Islet of Langerhans (tissue), 1 donor: ENCODE measurements around the gene CALCOCO2.

Experiments used
- FAIRE-seq: peaks from one replicate; lab custom pipeline; 2011; peaks lifted over from hg19 to GRCh38; lab: Jason Lieb, UNC

The CALCOCO2 gene

GRCh38 chr17:48873696-48874443, 43.0 kb downstream of the CALCOCO2 start:
- FAIRE-seq, result no peak

DNA sequence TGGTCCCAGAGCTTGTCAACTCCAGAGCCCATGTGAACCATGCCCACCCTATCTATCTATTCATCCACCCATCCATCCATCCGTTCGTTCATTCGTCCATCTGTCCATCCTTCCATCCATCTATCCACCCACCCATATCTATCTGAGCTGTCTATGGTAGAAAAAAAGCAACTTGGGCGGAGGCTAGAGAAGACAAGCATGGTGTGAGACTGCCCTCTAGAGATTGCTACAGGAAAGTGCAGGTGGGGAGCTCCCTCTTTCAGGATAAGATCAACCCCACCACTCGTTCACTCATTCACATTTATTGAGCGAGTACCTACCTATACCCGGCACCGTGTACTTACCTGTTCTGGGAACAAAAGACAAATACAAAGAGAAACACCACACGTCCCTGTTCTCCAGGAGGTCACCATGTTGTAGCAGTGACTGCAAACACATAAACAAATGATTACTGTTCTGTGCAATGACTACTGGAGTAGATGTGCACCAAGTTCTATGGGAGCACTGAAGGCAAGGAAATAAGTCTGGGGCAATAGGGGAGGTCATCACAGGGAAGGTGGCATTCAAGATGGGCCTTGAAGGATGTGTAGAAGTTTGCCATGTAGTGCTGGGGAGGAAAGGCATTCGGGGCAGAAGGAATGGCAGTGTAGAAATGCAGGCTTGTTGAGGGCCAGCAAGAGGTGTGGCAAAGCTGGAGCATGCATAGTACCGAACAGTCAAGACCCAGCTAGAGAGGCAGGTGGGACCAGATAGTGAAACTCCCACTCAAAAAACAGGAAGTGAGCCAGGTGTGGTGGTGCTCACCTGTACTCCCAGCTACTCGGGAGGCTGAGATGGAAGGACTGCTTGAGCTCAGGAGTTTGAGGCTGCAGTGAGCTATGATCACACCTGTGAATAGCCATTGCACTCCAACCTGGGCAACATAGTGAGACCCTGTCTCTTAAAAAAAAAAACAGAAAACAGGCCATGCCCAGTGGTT, 48.4 kb downstream of the CALCOCO2 start:
- peak; percentile 49 for FAIRE-seq

- no peak for FAIRE-seq
These were observed 51.4 kb downstream of the CALCOCO2 start for GRCh38 chr17:48882272-48882671.

- no peak for FAIRE-seq
These were observed 52.3 kb downstream of the CALCOCO2 start for GRCh38 chr17:48883171-48883570.

DNA sequence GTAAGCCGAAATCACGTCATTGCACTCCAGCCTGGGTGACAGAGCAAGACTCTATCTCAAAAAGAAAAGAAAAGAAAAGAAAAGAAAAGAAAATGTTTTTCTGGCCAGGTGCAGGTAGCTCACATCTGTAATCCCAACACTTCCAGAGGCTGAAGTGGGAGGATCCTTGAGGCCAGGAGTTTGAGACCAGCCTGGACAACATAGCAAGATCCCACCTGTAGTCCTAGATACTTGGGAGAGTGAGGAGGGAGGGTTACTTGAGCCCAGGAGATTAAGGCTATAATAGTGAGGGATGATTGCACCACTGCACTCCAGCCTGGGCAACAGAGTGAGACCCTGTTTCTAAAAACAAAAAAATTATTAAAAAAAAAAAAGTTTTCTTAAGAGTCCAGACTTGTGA, 59.3 kb downstream of the CALCOCO2 start:
- FAIRE-seq, result no peak

DNA sequence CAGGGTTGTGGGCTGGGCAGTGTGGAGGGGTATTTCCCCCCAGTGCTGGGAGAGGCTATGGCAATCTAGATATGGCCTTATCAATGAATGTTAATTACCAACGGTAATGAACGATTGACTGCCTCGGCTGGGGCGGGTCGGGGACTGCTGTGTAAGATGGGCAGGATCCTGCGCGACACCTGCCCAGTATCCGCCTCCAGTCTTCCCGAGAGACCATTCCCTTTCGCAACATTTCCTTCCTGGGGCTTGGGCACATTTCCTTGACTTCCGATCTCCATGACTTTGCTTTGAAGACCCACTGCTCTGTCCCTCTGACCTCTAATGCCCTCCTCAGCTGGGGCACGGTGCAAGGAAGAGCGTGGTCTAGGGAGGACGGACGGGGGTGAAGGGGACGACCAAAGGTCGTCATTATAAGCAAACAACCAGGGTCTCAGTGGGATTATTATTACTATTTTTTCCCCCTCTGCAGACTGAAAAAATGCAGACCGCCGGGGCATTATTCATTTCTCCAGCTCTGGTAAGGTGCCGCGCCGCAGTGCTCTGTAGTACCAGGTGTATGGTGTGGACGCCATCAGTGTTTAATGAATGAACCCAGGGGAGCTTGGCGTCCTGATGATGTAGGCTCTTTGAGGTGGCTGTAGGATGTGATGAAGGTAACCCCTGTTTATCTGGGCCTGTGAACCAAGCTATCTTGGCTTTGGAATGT, 62.3 kb downstream of the CALCOCO2 start:
- no peak for FAIRE-seq

DNA sequence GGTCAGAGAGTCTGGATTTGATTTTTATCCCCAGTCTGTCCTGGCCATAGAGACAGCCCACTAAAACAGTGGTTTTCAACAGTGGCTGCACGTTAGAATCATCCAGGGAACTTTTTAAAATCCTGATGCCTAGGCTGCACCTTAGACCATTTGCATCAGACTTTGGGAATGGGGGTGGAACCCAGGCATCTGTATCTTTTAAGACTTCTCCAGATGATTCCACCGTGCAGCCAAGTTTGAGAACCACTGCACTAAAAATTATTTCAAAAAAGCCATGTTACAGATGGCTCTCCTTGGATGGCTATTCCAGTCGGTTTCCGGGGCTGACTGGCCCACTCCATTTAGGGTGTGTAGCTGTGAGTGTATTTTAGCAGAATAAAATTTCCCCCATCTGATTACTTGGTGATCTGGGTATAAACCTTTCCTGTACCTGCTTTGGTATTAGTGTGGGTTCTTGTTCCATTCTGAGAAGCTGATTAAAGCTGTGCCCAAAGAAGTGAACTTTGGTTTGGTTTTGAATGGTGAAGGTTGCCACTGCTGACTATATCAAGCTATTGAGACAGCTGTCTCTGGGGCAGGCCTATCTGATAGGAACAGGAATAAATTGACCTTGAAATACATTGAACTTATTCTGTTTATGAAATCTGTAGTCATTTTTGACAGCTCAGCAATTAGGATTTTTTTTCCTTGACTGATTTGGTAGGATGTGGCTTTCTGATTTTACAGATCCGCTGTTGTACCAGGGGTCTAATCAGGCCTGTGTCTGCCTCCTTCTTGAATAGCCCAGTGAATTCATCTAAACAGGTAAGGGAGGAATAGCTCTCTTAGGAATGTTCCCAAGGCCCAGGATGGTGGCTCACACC, 63.0 kb downstream of the CALCOCO2 start:
- FAIRE-seq, result no peak

- FAIRE-seq, result no peak
These were observed 64.1 kb downstream of the CALCOCO2 start for GRCh38 chr17:48894886-48895285.

DNA sequence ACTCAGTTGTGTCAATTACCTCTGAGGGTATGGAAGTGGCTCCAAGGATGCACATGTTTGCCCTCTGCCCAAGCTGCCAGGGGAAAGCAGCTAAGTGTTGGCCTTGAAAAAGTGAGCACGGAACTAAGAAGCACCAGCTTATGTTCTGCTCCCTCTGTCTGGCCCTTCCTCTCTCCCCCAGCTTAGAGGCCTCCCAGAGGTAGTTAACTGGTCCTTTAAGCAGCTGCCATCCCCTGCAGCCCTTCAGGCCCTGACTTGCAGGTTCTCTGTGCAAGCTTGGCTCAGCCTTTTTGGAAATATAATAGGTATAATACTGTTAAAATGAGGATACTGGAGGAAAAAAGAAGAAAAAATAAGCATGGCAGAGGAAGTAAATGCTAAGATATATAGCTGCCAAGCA, 70.4 kb downstream of the CALCOCO2 start:
- FAIRE-seq, result no peak

DNA sequence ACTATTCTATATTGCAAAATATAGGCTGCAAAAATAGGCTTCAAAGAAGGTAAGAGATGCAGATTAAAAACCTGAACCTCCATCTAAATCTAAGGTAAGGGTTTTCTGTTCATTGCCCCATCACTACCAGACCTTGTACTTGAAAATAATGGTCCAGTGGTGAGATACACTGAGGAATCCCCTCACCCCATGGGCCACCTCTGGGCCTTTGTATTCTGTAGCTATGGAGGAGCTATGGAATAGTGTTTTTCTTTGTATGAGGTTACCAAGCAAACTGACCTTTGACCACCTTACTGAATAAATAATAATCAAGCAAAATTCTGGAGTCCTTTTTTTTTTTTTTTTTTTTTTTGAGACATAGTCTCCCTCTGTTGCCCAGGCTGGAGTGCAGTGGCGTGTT, 72.6 kb downstream of the CALCOCO2 start:
- FAIRE-seq, result no peak

GRCh38 chr17:48904428-48904827, 73.6 kb downstream of the CALCOCO2 start:
- FAIRE-seq, result no peak

GRCh38 chr17:48905987-48906515, 75.2 kb downstream of the CALCOCO2 start:
- no peak for FAIRE-seq

DNA sequence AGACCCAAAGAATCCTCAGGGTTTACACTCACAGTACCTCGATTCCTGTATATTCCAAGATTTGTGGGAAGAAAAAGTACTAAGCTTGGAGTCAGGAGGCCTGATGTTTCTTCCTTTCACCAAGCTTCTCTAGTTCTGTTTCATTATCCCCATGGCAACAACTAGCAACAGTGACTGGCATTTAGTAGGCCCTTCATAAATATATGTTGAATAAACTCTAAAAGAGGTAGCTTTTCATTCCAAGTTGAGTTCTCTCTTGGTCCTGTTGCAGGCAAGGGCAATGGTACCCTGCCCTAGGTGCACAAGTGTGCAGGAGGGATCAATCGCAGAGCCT, 76.8 kb downstream of the CALCOCO2 start:
- FAIRE-seq, result no peak

DNA sequence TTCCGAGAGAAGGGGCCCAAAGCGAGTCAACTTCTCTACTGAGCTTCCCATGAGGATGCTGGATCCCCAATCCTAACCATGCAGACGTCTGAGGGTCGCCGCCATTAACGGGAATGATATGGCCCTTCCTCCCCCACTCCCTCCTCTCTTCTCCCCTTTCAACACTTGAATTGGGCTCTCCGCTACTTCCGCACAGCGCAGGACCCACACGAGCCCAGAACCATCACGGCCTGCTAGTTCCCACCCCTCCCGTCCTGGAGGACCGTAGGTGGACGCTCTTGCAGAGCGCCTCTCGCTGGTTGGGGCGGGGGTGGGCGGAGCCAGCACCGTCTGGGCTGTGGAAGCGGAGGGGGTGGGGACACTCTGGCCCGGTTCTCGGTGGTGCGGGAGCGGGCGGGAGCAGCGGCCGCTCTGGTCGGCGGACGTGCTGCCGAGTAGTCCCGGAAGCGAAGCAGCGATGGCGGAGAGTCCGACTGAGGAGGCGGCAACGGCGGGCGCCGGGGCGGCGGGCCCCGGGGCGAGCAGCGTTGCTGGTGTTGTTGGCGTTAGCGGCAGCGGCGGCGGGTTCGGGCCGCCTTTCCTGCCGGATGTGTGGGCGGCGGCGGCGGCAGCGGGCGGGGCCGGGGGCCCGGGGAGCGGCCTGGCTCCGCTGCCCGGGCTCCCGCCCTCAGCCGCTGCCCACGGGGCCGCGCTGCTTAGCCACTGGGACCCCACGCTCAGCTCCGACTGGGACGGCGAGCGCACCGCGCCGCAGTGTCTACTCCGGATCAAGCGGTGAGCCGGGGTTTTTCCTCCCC, 77.4 kb downstream of the CALCOCO2 start, which contains the start of gene UBE2Z:
TSS of gene UBE2Z (plus strand) at position 361 of the 797 bp plus-strand sequence. CDS start at position 458, 97 bp downstream.
- no peak for FAIRE-seq

- no peak for FAIRE-seq
These were observed 78.1 kb downstream of the CALCOCO2 start for GRCh38 chr17:48908853-48909394.

- no peak for FAIRE-seq
These were observed 78.9 kb downstream of the CALCOCO2 start for GRCh38 chr17:48909783-48910182.

DNA sequence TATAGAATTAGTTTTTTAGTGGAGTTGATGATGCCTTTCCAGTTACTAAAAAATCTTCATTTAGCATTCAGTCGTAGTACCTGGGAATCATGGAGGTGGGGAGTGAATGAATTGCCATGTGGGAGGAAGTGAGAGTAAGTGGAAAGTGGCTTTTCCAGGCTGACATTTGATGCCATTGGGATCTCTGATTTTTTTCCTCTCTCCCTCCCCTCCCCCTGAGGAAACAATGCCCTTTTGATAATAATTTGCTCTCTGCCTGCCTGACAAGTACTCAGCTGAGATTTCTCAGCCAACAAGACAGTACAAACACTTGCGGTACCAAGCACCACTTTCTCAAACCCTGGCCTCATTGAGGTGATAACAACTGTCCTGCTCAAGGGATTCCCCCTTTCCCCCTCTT, 79.5 kb downstream of the CALCOCO2 start:
- FAIRE-seq, result no peak

DNA sequence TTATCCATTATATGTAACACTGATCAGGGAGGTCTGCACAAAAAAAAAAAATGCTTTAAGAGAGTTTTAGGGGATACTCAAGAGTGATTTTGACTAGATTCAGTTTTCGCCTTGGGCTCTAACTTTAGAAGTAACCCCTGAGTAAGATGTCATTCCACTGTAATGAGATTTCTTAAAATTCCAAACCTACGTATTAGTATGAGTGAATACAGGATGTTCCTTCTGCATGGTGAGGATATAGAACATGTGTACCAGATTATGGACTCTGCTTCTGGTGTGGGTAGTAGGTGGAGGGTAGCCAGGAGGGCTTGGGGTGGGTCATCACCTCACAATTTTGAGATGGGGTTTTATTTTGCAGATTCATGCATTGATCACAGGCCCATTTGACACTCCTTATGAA, 81.6 kb downstream of the CALCOCO2 start:
- no peak for FAIRE-seq
